ENCODE data around the gene XIAP.
"Not testable (repeated sequence)": the region's sequence is repeated elsewhere in the genome, so short reads cannot be mapped to it uniquely, and the experiment has no call there.

The XIAP gene

GRCh38 chrX:123920105-123920785 lies 60.4 kb downstream of the XIAP start:
- Mint-ChIP-seq H3K27me3 (ENCODE audit: low read depth, poor library complexity) (peaks cover 4% of the 10 kb centered on the region), H3K9me3 (peaks cover 46% of the 10 kb centered on the region), H3K4me1 (peaks cover 9% of the 10 kb centered on the region), H3K36me3 (ENCODE audit: low read depth) (no peaks in the 10 kb centered on the region), H3K4me3 (no peak overlapping the region), H3K27ac (no peak overlapping the region)
- no peak for TF ChIP-seq CTCF (IDR thresholded peaks at IDR 0.05)
- no peak for DNase-seq

- no peak for TF ChIP-seq CTCF (IDR thresholded peaks at IDR 0.05)
- Mint-ChIP-seq H3K4me1 (peaks cover 9% of the 10 kb centered on the region), H3K27ac (no peak overlapping the region), H3K36me3 (ENCODE audit: low read depth) (no peaks in the 10 kb centered on the region), H3K4me3 (no peak overlapping the region), H3K9me3 (peaks cover 52% of the 10 kb centered on the region), H3K27me3 (ENCODE audit: low read depth, poor library complexity) (peaks cover 4% of the 10 kb centered on the region)
- DNase-seq, result no peak
Measured at GRCh38 chrX:123923211-123923610, 63.4 kb downstream of the XIAP start.

GRCh38 chrX:123924186-123924585 lies 64.3 kb downstream of the XIAP start:
- Mint-ChIP-seq H3K4me3 (no peak overlapping the region), H3K4me1 (peaks cover 9% of the 10 kb centered on the region), H3K27ac (peak overlapping the region; percentile 86), H3K9me3 (peaks cover 59% of the 10 kb centered on the region), H3K36me3 (ENCODE audit: low read depth) (no peaks in the 10 kb centered on the region), H3K27me3 (ENCODE audit: low read depth, poor library complexity) (peaks cover 7% of the 10 kb centered on the region)
- DNase-seq, result no peak
- no peak for TF ChIP-seq CTCF (IDR thresholded peaks at IDR 0.05)

- DNase-seq, result no peak
- no peak overlapping the region for H3K27ac Mint-ChIP-seq
- H3K4me3 Mint-ChIP-seq, result no peak overlapping the region
- H3K9me3 Mint-ChIP-seq, result peaks cover 65% of the 10 kb centered on the region
- H3K27me3 Mint-ChIP-seq (ENCODE audit: low read depth, poor library complexity), result peaks cover 3% of the 10 kb centered on the region
- TF ChIP-seq CTCF (IDR thresholded peaks at IDR 0.05), result no peak
- H3K36me3 Mint-ChIP-seq (ENCODE audit: low read depth), result peaks cover 7% of the 10 kb centered on the region
- peaks cover 9% of the 10 kb centered on the region for H3K4me1 Mint-ChIP-seq
Measured at GRCh38 chrX:123927845-123928244, 68.0 kb downstream of the XIAP start.

GRCh38 chrX:123932055-123932454 lies 72.2 kb downstream of the XIAP start:
- not testable (repeated sequence) for DNase-seq; H3K4me3 Mint-ChIP-seq; H3K4me1 Mint-ChIP-seq; H3K27ac Mint-ChIP-seq; H3K27me3 Mint-ChIP-seq (ENCODE audit: low read depth, poor library complexity); H3K36me3 Mint-ChIP-seq (ENCODE audit: low read depth)
- H3K9me3 Mint-ChIP-seq, result peaks cover 54% of the 10 kb centered on the region

- no peak overlapping the region for H3K4me3 Mint-ChIP-seq
- H3K4me1 Mint-ChIP-seq, result peaks cover 11% of the 10 kb centered on the region
- H3K36me3 Mint-ChIP-seq (ENCODE audit: low read depth), result no peaks in the 10 kb centered on the region
- H3K9me3 Mint-ChIP-seq, result peaks cover 31% of the 10 kb centered on the region
- H3K27me3 Mint-ChIP-seq (ENCODE audit: low read depth, poor library complexity), result no peaks in the 10 kb centered on the region
- DNase-seq, result no peak
- H3K27ac Mint-ChIP-seq, result no peak overlapping the region
- no peak for TF ChIP-seq CTCF (IDR thresholded peaks at IDR 0.05)
Measured at GRCh38 chrX:123943074-123943473, 83.2 kb downstream of the XIAP start.
